Body of pancreas (tissue), 4 donors: ENCODE data around the gene LRRK1. TPM values are rescaled to one million over a fixed set of nuclear protein-coding genes. Genes with fewer than 3 reads are reported as not detected.

Experiments
- ATAC-seq: fragments of 150-250 bp; one replicate; pipeline ENCODE4 v1.9.1; 2016
- DNase-seq, 4 donors: peaks; one replicate each; pipeline ENCODE4 v3.0.0-alpha.2; 2019
- H3K27ac ChIP-seq, 4 donors: fragments of 200-600 bp; sonication (generic); 1 replicate in 3 of 4; 2 replicates in 1 of 4; pipeline versions ENCODE4 v1.5.1 to v1.6.1; 2016 to 2019; ENCODE audit warnings: mild to moderate bottlenecking in 1 of 4, mixed read lengths in 1 of 4, moderate library complexity in 1 of 4
- H3K27me3 ChIP-seq, 2 donors: fragments of 200-600 bp; sonication (generic); one replicate each; pipeline ENCODE4 v1.6.0; 2016; ENCODE audit warnings: mild to moderate bottlenecking in 1 of 2
- H3K36me3 ChIP-seq, 2 donors: fragments of 200-600 bp; sonication (generic); replicated peaks in 1 of 2; 2 replicates each; pipeline ENCODE4 v1.5.1; 2016; ENCODE audit warnings: low read depth in 2 of 2; ENCODE audit not compliant: insufficient read depth in 1 of 2
- H3K4me1 ChIP-seq: fragments of 200-600 bp; sonication (generic); one replicate; pipeline ENCODE4 v1.6.0; 2016
- H3K4me3 ChIP-seq, 2 donors: fragments of 200-600 bp; sonication (generic); 1 replicate in 1 of 2; 2 replicates in 1 of 2; pipeline ENCODE4 v1.5.1; 2016 to 2019
- H3K9me3 ChIP-seq, 3 donors: fragments of 200-600 bp; sonication (generic); 1 replicate in 2 of 3; 2 replicates in 1 of 3; pipeline ENCODE4 v1.5.1; 2016
- POLR2A ChIP-seq, 3 donors: fragments of 450-650 bp; IDR thresholded peaks; one replicate each; pipeline ENCODE4 v1.6.1; 2016; ENCODE audit warnings: antibody characterized with exemption in 3 of 3, mild to moderate bottlenecking in 2 of 3
- WGBS, 2 donors: methylation state at CpG; one replicate each; pipeline ENCODE4 v1.1.5; 2017; 5-methylcytosine and 5-hydroxymethylcytosine counted together
- intact Hi-C: fragments of 100-400 bp; cut with DNase I; formaldehyde crosslinking; loops from one replicate; pipeline ENCODE4 v1.15.1; 2023
- total RNA-seq, 2 donors: library from RNA; depleted of rRNA; stranded (reverse); fragments of >200 nt; gene quantifications; one replicate each; pipeline ENCODE4 v1.1.0, GENCODE V29; 2016
- TF ChIP-seq, protein P1 (sequence below), 7 experiments: fragments of 450-650 bp in 4 of 7; fragments of 200-600 bp in 3 of 7; sonication (generic) in 3 of 7; IDR thresholded peaks; one replicate each; pipeline ENCODE4 v1.5.1; 2016 to 2019; ENCODE audit warnings: antibody characterized with exemption in 7 of 7

Gene LRRK1
- total RNA-seq, 2 donors from 2014 or later, result 12.2 to 14.0 TPM

DNA sequence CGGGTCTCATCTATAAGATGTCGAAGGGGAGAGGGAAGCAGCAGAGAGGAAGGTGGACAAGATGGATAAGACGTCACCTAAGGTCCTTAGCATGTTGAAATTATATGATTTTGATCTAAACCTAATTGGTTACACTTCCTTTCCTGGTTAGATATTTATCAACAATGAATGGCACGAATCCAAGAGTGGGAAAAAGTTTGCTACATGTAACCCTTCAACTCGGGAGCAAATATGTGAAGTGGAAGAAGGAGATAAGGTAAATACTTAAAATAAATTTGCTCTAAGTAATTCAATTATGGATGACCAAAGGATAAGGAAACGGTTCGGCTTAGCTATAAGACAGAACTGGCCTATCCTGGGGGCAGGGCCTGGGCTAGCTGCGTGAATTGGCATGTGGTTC is 34.0 kb upstream of the LRRK1 start:
- DNase-seq, result no peak

DNA sequence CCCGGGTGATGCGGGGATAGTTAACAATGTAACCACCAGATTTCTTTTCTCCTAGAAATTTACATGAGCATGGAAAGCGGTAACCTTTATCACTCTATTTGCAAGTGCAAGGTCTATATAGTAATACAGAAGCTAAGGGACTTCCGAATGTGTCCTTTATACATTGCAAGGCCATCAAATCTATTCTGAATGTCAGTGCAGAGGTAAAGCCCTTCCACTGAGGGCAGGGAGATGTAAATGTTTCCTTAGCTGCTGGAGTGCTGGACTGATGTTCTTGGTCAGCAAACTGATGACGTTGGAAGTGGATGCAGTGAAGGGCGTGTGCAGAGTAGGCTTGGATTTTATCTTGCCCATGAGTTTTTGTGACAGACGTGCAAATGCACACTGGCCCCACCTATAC is 33.3 kb upstream of the LRRK1 start:
- no peak for ATAC-seq
- Histone ChIP-seq H3K4me3 (no peak overlapping the region), H3K4me1 (peaks cover 11% of the 10 kb centered on the region), H3K9me3 (no peaks in the 10 kb centered on the region), H3K27ac (no peak overlapping the region), H3K36me3 (no peaks in the 10 kb centered on the region), H3K27me3 (no peaks in the 10 kb centered on the region)
- TF ChIP-seq, protein P1, sequence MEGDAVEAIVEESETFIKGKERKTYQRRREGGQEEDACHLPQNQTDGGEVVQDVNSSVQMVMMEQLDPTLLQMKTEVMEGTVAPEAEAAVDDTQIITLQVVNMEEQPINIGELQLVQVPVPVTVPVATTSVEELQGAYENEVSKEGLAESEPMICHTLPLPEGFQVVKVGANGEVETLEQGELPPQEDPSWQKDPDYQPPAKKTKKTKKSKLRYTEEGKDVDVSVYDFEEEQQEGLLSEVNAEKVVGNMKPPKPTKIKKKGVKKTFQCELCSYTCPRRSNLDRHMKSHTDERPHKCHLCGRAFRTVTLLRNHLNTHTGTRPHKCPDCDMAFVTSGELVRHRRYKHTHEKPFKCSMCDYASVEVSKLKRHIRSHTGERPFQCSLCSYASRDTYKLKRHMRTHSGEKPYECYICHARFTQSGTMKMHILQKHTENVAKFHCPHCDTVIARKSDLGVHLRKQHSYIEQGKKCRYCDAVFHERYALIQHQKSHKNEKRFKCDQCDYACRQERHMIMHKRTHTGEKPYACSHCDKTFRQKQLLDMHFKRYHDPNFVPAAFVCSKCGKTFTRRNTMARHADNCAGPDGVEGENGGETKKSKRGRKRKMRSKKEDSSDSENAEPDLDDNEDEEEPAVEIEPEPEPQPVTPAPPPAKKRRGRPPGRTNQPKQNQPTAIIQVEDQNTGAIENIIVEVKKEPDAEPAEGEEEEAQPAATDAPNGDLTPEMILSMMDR (IDR thresholded peaks at IDR 0.05), result no peak
- no peak for TF ChIP-seq POLR2A (IDR thresholded peaks at IDR 0.05)
- intact Hi-C loops, result no loop called here
- 75 to 85% methylated on average over 7 of the region's 7 CpGs for WGBS, 2 donors
- DNase-seq, result no peak

More for the DNA sequence above, 34.0 kb upstream of the LRRK1 start:
- Histone ChIP-seq H3K27me3 (no peaks in the 10 kb centered on the region), H3K27ac (no peak overlapping the region), H3K9me3 (no peaks in the 10 kb centered on the region), H3K4me1 (peaks cover 18% of the 10 kb centered on the region), H3K36me3 (no peaks in the 10 kb centered on the region), H3K4me3 (no peak overlapping the region)
- TF ChIP-seq, protein P1 (IDR thresholded peaks at IDR 0.05), result no peak
- TF ChIP-seq POLR2A (IDR thresholded peaks at IDR 0.05), result no peak
- no peak for ATAC-seq
- intact Hi-C loops, result no loop called here
- WGBS, 2 donors, result 33 to 34% methylated on average over 8 of the region's 8 CpGs

DNA sequence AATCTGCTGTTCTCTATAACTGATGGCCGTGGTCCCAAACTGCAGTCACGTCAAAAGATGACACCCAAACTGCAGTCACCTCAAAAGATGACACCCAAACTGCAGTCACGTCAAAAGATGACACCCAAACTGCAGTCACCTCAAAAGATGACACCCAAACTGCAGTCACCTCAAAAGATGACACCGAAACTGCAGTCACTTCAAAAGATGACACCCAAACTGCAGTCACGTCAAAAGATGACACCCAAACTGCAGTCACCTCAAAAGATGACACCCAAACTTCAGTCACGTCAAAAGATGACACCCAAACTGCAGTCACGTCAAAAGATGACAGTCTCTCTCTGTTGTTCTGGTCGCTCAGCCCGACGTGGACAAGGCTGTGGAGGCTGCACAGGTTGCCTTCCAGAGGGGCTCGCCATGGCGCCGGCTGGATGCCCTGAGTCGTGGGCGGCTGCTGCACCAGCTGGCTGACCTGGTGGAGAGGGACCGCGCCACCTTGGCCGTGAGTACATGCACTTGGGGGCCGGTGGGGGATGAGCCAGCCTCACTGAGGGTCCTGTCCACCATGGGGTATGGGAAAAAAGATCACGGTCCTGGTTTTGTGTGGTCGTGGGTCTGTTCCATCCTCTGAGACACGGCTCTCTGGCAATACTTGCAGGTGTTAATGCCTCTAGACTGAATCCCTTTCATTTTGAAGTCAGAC is 31.8 kb upstream of the LRRK1 start:
- Histone ChIP-seq H3K27ac (no peak overlapping the region), H3K27me3 (no peaks in the 10 kb centered on the region), H3K4me1 (peaks cover 11% of the 10 kb centered on the region), H3K4me3 (no peak overlapping the region), H3K36me3 (no peaks in the 10 kb centered on the region), H3K9me3 (no peaks in the 10 kb centered on the region)
- 75 to 77% methylated on average over 17 to 21 of the region's 22 CpGs for WGBS, 2 donors
- TF ChIP-seq, protein P1 (IDR thresholded peaks at IDR 0.05), result no peak
- TF ChIP-seq POLR2A (IDR thresholded peaks at IDR 0.05), result no peak
- DNase-seq, result no peak
- intact Hi-C loops, result no loop called here
- no peak for ATAC-seq

DNA sequence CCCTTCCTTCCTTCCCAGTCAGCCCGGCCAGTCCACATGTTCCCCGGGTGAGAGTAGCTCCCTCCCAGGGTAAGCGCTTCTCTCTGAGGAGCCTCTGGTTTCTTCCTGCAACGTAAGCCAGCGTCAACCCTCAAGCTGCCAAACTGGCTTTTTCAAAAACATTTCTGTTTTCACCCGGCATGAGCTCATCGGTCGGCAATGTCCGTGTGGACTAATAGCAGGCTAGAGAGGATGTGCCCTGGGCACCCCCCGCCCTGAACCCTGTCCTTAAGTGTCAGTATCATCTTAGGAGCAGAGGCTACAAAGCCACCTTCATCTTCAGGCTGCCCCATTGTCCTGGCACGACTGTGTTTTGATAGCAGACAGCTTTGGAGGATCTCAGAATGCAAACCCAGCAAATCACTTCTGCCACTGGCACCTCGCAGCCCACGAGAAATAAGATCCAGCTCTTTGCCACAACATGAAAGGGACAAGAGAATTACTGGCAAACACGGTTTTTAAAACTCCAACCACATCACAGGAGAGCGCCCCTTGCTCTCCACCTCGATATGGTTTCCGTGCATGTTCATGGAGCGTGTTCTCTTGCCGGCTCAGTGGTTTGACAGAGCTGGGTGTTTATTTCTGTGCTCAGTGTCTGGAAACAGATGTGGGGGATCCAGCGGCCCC is 29.6 kb upstream of the LRRK1 start:
- peaks cover 11% of the 10 kb centered on the region for H3K4me1 ChIP-seq

More for the DNA sequence above, 29.6 kb upstream of the LRRK1 start:
- Histone ChIP-seq H3K4me3 (no peak overlapping the region), H3K36me3 (no peaks in the 10 kb centered on the region), H3K9me3 (no peaks in the 10 kb centered on the region), H3K27ac (peak overlapping the region in 2 of 4 donors; percentile 38 to 63), H3K27me3 (no peaks in the 10 kb centered on the region)
- intact Hi-C loops, result no loop called here
- ATAC-seq (peak; percentile 81), DNase-seq (peak; percentile 39 to 63 (median 58))
- 37 to 38% methylated on average over 15 to 20 of the region's 20 CpGs for WGBS, 2 donors
- TF ChIP-seq, protein P1 (IDR thresholded peaks at IDR 0.05), result no peak
- TF ChIP-seq POLR2A (IDR thresholded peaks at IDR 0.05), result peak in 1 of 3 donors; percentile 19
